Stimulated activated CD4-positive, alpha-beta T cell treated with anti-CD3 and anti-CD28 coated beads, Interleukin-1b, Interleukin-23, amount 100 ng/mL, for 24 hours (primary cell): ENCODE measurements around the gene RBP4.

Experiments used
- DNase-seq, 4 experiments: peaks; one replicate each; pipeline ENCODE4 v3.0.0-alpha.2; 2020; ENCODE audit warnings: low read depth in 4 of 4, low spot score in 1 of 4

Gene RBP4

GRCh38 chr10:93601146-93601773 is at the start of gene RBP4:
RBP4 (minus strand) TSS chr10:93601235; CDS start chr10:93601028, 207 bp downstream.
- DNase-seq, result no peak

- DNase-seq, result no peak
These were observed 38.8 kb upstream of the RBP4 start for GRCh38 chr10:93639791-93640190.

GRCh38 chr10:93630625-93631557 is 29.9 kb upstream of the RBP4 start:
- no peak for DNase-seq

- no peak for DNase-seq
These were observed 28.7 kb upstream of the RBP4 start for GRCh38 chr10:93629647-93630305.

GRCh38 chr10:93628858-93629257 is 27.8 kb upstream of the RBP4 start:
- no peak for DNase-seq

- DNase-seq, result no peak
These were observed 21.9 kb upstream of the RBP4 start for GRCh38 chr10:93622942-93623341.

- DNase-seq, result no peak
These were observed 19.9 kb upstream of the RBP4 start for GRCh38 chr10:93620925-93621324.

- DNase-seq, result no peak
These were observed 14.7 kb upstream of the RBP4 start for GRCh38 chr10:93615576-93616235.

GRCh38 chr10:93614101-93614825 is 13.2 kb upstream of the RBP4 start:
- DNase-seq, result no peak

- no peak for DNase-seq
These were observed 12.1 kb upstream of the RBP4 start for GRCh38 chr10:93613126-93613525.

- no peak for DNase-seq
These were observed 11.3 kb upstream of the RBP4 start, which contains the start of gene PDE6C for GRCh38 chr10:93612311-93612710. PDE6C (plus strand) TSS chr10:93612537; CDS start chr10:93612726, 189 bp downstream.

- no peak for DNase-seq
These were observed 7.4 kb upstream of the RBP4 start for GRCh38 chr10:93608421-93608820.

- no peak for DNase-seq
These were observed 3.1 kb upstream of the RBP4 start for GRCh38 chr10:93604146-93604545.

- DNase-seq, result no peak
These were observed 2.0 kb upstream of the RBP4 start for GRCh38 chr10:93603023-93603422.

- DNase-seq, result no peak
These were observed 733 bp upstream of the RBP4 start for GRCh38 chr10:93601774-93602162.

GRCh38 chr10:93600446-93601145 is 439 bp downstream of the RBP4 start:
- no peak for DNase-seq

GRCh38 chr10:93599778-93600177 is 1.3 kb downstream of the RBP4 start:
- DNase-seq, result no peak

GRCh38 chr10:93599335-93599734 is 1.7 kb downstream of the RBP4 start:
- DNase-seq, result no peak

- DNase-seq, result no peak
These were observed 2.9 kb downstream of the RBP4 start for GRCh38 chr10:93598157-93598556.

GRCh38 chr10:93597075-93597599 is 3.9 kb downstream of the RBP4 start:
- no peak for DNase-seq
